B cell (primary cell): ENCODE measurements around the gene STAT4.

ENCODE experiments used
- CTCF ChIP-seq: fragments of 200-600 bp; IDR thresholded peaks from one replicate; pipeline ENCODE4 v1.8.0; 2022; ENCODE audit warnings: antibody characterized with exemption, mild to moderate bottlenecking
- EZH2 ChIP-seq: IDR thresholded peaks from 2 replicates; pipeline ENCODE4 v1.6.1; 2012; ENCODE audit warnings: borderline replicate concordance, low read depth, mild to moderate bottlenecking, moderate library complexity, low read length; ENCODE audit not compliant: insufficient read depth, poor library complexity, severe bottlenecking

DNA sequence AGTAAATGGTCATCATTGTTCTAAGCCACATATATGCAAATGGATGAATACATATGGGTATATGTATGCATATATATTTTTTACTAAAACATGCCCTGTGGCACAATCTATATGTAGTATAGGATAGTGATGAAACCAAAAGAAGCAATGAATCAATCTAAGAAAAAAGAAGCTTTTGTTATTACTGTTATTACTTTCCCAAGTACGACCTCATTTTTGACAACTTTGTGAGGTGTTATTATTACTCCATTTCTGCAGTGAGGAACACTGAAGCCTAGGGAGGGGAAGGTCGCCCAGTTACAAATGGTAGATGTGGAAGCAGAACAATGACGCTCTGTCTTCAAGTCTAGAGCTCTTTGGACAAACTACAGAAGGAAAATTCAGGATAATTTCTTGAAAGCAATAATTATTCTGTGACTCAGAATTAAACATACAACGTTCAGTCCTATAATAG is 38.3 kb downstream of the STAT4 start:
- TF ChIP-seq CTCF, result no peak
- TF ChIP-seq EZH2, result no peak
